Smooth muscle cell (in vitro differentiated cells): Measurements from ENCODE around the gene GPR141. TPM values are rescaled to one million over a fixed set of nuclear protein-coding genes. Genes with fewer than 3 reads are reported as not detected.
"Not testable (repeated sequence)": the region's sequence is repeated elsewhere in the genome, so short reads cannot be mapped to it uniquely, and the experiment has no call there.

Experiments
- DNase-seq: peaks from one replicate; lab custom pipeline; 2025; ENCODE audit not compliant: unreplicated experiment; lab: John Stamatoyannopoulos, UW
- H2AFZ ChIP-seq: fragments of 200-600 bp; sonication (generic); 2 replicates; pipeline ENCODE4 v1.6.0; 2016; ENCODE audit warnings: antibody characterized with exemption, low read depth, mild to moderate bottlenecking
- H3F3A ChIP-seq: fragments of 200-600 bp; sonication (generic); 2 replicates; pipeline ENCODE4 v1.6.0; 2017; ENCODE audit warnings: antibody characterized with exemption, low read depth
- H3K27ac ChIP-seq: fragments of 200-600 bp; sonication (generic); 2 replicates; pipeline ENCODE4 v1.5.1; 2016; ENCODE audit warnings: low read depth, mild to moderate bottlenecking
- H3K27me3 ChIP-seq: fragments of 200-600 bp; sonication (generic); 2 replicates; pipeline ENCODE4 v1.6.1; 2016; ENCODE audit warnings: low read depth, mild to moderate bottlenecking
- H3K36me3 ChIP-seq: fragments of 200-600 bp; sonication (generic); 2 replicates; pipeline ENCODE4 v1.5.1; 2016; ENCODE audit warnings: low read depth
- H3K4me1 ChIP-seq: fragments of 200-600 bp; sonication (generic); 2 replicates; pipeline ENCODE4 v1.5.1; 2016; ENCODE audit warnings: low read depth
- H3K4me2 ChIP-seq: fragments of 200-600 bp; sonication (generic); 2 replicates; pipeline ENCODE4 v1.6.0; 2016; ENCODE audit warnings: mild to moderate bottlenecking
- H3K4me3 ChIP-seq: fragments of 200-600 bp; sonication (generic); 2 replicates; pipeline ENCODE4 v1.5.1; 2016; ENCODE audit warnings: mild to moderate bottlenecking
- H3K79me2 ChIP-seq: fragments of 200-600 bp; sonication (generic); 2 replicates; pipeline ENCODE4 v1.6.0; 2016; ENCODE audit warnings: low read depth, mild to moderate bottlenecking
- H3K9ac ChIP-seq: fragments of 200-600 bp; sonication (generic); 2 replicates; pipeline ENCODE4 v1.6.0; 2016; ENCODE audit warnings: low read depth
- H3K9me3 ChIP-seq: fragments of 200-600 bp; sonication (generic); replicated peaks from 2 replicates; pipeline ENCODE4 v1.5.1; 2016; ENCODE audit warnings: low read depth
- H4K20me1 ChIP-seq: fragments of 200-600 bp; sonication (generic); 2 replicates; pipeline ENCODE4 v1.6.0; 2016; ENCODE audit warnings: low read depth
- CTCF ChIP-seq: fragments of 200-600 bp; sonication (generic); IDR thresholded peaks from 2 replicates; pipeline ENCODE4 v1.5.1; 2017; ENCODE audit warnings: borderline replicate concordance, mild to moderate bottlenecking, antibody characterized with exemption; ENCODE audit not compliant: insufficient read depth, poor library complexity, severe bottlenecking
- WGBS: methylation state at CpG from one replicate; pipeline ENCODE4 v1.1.7; 2016; ENCODE audit warnings: low lambda C conversion rate; 5-methylcytosine and 5-hydroxymethylcytosine counted together
- polyA plus RNA-seq: library from polyadenylated mRNA; unstranded; fragments of >200 nt; fragmentation: Nextera tagmentation; extraction: Ambion mirVana; gene quantifications from 2 replicates; pipeline ENCODE4 v1.2.1, GENCODE V29; 2016
- total RNA-seq: library from RNA; depleted of rRNA; stranded (reverse); fragments of >200 nt; gene quantifications from 2 replicates; pipeline ENCODE4 v1.2.3, GENCODE V29; 2014

The GPR141 gene
- total and polyA plus RNA-seq, 2 experiments from 2014 or later, result 2.5 TPM; not detected in 1

- Histone ChIP-seq H3K4me3 (no peak overlapping the region), H3K4me1 (no peaks in the 10 kb centered on the region), H3K9ac (no peak overlapping the region), H3K27me3 (no peaks in the 10 kb centered on the region), H3K9me3 (no peaks in the 10 kb centered on the region), H2AFZ (no peak overlapping the region), H3K27ac (no peak overlapping the region), H3K4me2 (no peak overlapping the region), H3K79me2 (no peaks in the 10 kb centered on the region), H4K20me1 (no peaks in the 10 kb centered on the region), H3F3A (no peaks in the 10 kb centered on the region), H3K36me3 (no peaks in the 10 kb centered on the region)
- no peak for DNase-seq
- WGBS, result 87% methylated on average over 2 of the region's 2 CpGs
- TF ChIP-seq CTCF, result no peak
Observed at GRCh38 chr7:37701769-37702168, 18.2 kb downstream of the GPR141 start.

GRCh38 chr7:37703361-37703760 is 19.8 kb downstream of the GPR141 start:
- Histone ChIP-seq H3K79me2 (no peaks in the 10 kb centered on the region), H4K20me1 (no peaks in the 10 kb centered on the region), H3K4me2 (no peak overlapping the region), H3K9me3 (no peaks in the 10 kb centered on the region), H3K27me3 (no peaks in the 10 kb centered on the region), H3F3A (no peaks in the 10 kb centered on the region), H3K27ac (no peak overlapping the region), H3K4me3 (no peak overlapping the region), H3K9ac (no peak overlapping the region), H3K36me3 (no peaks in the 10 kb centered on the region), H3K4me1 (no peaks in the 10 kb centered on the region), H2AFZ (no peak overlapping the region)
- no peak for TF ChIP-seq CTCF
- no peak for DNase-seq

DNA sequence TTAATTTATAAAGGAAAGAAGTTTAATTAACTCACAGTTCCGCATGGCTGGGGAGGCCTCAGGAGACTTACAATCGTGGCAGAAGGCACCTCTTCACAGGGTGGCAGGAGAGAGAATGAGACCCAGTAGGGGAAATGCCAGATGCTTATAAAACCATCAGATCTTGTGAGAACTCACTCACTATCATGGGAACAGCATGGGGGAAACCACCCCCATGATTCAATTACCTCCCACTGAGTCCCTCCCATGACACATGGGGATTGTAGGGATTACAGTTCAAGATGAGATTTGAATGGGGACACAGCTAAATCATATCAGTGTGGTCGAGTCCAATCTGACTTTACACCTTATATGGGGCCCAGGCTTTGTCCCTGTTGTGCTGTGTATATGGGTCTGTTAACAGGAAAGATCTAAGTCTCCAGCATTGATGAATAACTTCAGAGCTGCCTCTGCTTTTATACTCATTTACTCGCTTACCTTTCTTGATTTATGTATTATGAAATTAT is 20.8 kb downstream of the GPR141 start:
- not testable (repeated sequence) for H3K27ac ChIP-seq, H3K4me1 ChIP-seq, H4K20me1 ChIP-seq, H3K27me3 ChIP-seq, H3K9ac ChIP-seq, H2AFZ ChIP-seq, H3F3A ChIP-seq, H3K9me3 ChIP-seq, H3K4me2 ChIP-seq, DNase-seq, H3K4me3 ChIP-seq, H3K79me2 ChIP-seq, H3K36me3 ChIP-seq
- 77% methylated on average over 4 of the region's 4 CpGs for WGBS

DNA sequence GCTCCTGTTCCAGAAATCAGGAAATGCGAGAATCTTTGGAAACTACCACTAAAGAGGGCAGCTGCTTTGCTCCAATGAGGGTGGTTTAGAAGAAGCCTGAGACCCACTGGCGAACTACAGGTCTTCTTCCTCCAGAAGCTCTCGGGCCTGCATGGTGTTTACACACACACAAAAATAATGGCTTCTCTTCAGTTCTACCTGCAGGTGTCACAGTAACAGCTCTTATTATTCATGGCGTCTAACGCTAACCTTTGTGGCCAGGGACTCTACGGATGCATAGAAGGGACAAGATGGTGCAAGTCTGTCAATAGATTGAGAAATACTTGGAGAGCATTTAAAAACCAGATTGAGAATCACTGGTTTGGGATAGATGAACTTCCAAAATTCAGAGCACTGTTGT is 22.4 kb downstream of the GPR141 start:
- 91% methylated on average over 6 of the region's 6 CpGs for WGBS
- H3K27ac ChIP-seq, result no peak overlapping the region
- no peaks in the 10 kb centered on the region for H3K79me2 ChIP-seq
- no peak overlapping the region for H3K4me3 ChIP-seq
- H3K9me3 ChIP-seq, result no peaks in the 10 kb centered on the region
- no peak for TF ChIP-seq CTCF
- H3K4me2 ChIP-seq, result no peak overlapping the region
- H3K9ac ChIP-seq, result no peak overlapping the region
- no peaks in the 10 kb centered on the region for H3K27me3 ChIP-seq
- no peaks in the 10 kb centered on the region for H3K4me1 ChIP-seq
- DNase-seq, result no peak
- no peak overlapping the region for H2AFZ ChIP-seq
- no peaks in the 10 kb centered on the region for H4K20me1 ChIP-seq
- no peaks in the 10 kb centered on the region for H3F3A ChIP-seq
- H3K36me3 ChIP-seq, result no peaks in the 10 kb centered on the region
